ENCODE results near the gene KLHL29. TPM values are rescaled to one million over a fixed set of nuclear protein-coding genes. Genes with fewer than 3 reads are reported as not detected.

KLHL29 gene
- total and polyA plus RNA-seq, 7 experiments from 2014 or later = 0.59 to 6.5 (median 5.6) TPM

GRCh38 chr2:23599006-23599405 is 214.0 kb downstream of the KLHL29 start:
- ATAC-seq = no peak
- H3K36me3 ChIP-seq (ENCODE audit: control insufficient read depth in 2 of 3, insufficient read depth in 3 of 3, low read length in 3 of 3) = no peaks in the 10 kb centered on the region
- no peaks in the 10 kb centered on the region for H3K27me3 ChIP-seq (ENCODE audit: control insufficient read depth in 2 of 2, insufficient read depth in 2 of 2, low read length in 2 of 2)
- no peak for DNase-seq
- H3K4me1 ChIP-seq (ENCODE audit: control insufficient read depth in 2 of 2, insufficient read depth in 2 of 2, low read length in 2 of 2) = no peaks in the 10 kb centered on the region
- intact Hi-C loops (cut with micrococcal nuclease) = no loop called here
- H3K4me1 Mint-ChIP-seq = no peaks in the 10 kb centered on the region
- H3K4me3 Mint-ChIP-seq = no peak overlapping the region
- H3K9me3 Mint-ChIP-seq = peaks cover 0 to 4% (median 0%) of the 10 kb centered on the region in 11 donors
- no peak overlapping the region for H3K27ac ChIP-seq (ENCODE audit: low read depth, low read length)
- CTCF ChIA-PET = no interaction called here
- no peaks in the 10 kb centered on the region for H3K9me3 ChIP-seq (ENCODE audit: control insufficient read depth in 2 of 3, low read length in 3 of 3)
- H3K27ac Mint-ChIP-seq = no peak overlapping the region
- H3K4me3 ChIP-seq (ENCODE audit: low read length) = no peak overlapping the region
- peaks cover 0 to 4% (median 0%) of the 10 kb centered on the region in 5 donors for H3K27me3 Mint-ChIP-seq
- H3K36me3 Mint-ChIP-seq = peaks cover 0 to 6% (median 0%) of the 10 kb centered on the region in 5 donors
- POLR2A ChIA-PET = no interaction called here

DNA sequence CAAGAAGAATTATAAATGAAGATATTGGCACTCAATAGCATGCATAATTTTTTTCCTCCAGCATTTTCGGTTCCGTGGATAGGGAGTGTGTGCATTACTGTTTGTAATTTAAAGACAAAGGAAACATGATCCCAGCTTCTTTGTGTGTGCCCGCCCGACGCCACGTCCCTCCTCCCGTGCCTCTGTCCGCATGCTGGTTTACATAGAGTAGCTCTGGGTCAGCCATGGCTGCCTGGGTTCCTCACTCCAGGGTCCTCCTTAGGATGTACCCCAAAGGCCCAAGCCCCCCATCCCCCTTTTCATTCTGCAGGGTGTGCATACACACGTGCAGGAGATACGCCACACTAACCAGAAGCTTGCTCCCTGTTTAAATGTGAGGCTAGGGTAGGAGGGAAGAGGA is 214.7 kb downstream of the KLHL29 start:
- Mint-ChIP-seq H3K4me1 (no peaks in the 10 kb centered on the region), H3K27ac (no peak overlapping the region), H3K36me3 (peaks cover 0 to 9% (median 0%) of the 10 kb centered on the region in 5 donors), H3K27me3 (peaks cover 0 to 4% (median 0%) of the 10 kb centered on the region in 5 donors), H3K9me3 (peaks cover 0 to 4% (median 0%) of the 10 kb centered on the region in 11 donors), H3K4me3 (no peak overlapping the region)
- no peak overlapping the region for H3K4me3 ChIP-seq (ENCODE audit: low read length)
- no peaks in the 10 kb centered on the region for H3K27me3 ChIP-seq (ENCODE audit: control insufficient read depth in 2 of 2, insufficient read depth in 2 of 2, low read length in 2 of 2)
- H3K27ac ChIP-seq (ENCODE audit: low read depth, low read length) = no peak overlapping the region
- no peak for DNase-seq
- ATAC-seq = no peak
- H3K4me1 ChIP-seq (ENCODE audit: control insufficient read depth in 2 of 2, insufficient read depth in 2 of 2, low read length in 2 of 2) = no peaks in the 10 kb centered on the region
- no peaks in the 10 kb centered on the region for H3K9me3 ChIP-seq (ENCODE audit: control insufficient read depth in 2 of 3, low read length in 3 of 3)
- no peaks in the 10 kb centered on the region for H3K36me3 ChIP-seq (ENCODE audit: control insufficient read depth in 2 of 3, insufficient read depth in 3 of 3, low read length in 3 of 3)
- CTCF ChIA-PET = no interaction called here
- POLR2A ChIA-PET = no interaction called here
- intact Hi-C loops (cut with micrococcal nuclease) = no loop called here

- no peak overlapping the region for H3K4me3 ChIP-seq (ENCODE audit: low read length)
- Mint-ChIP-seq H3K36me3 (peaks cover 0 to 11% (median 2%) of the 10 kb centered on the region in 5 donors), H3K9me3 (peaks cover 0 to 4% (median 2%) of the 10 kb centered on the region in 11 donors), H3K4me1 (no peaks in the 10 kb centered on the region), H3K4me3 (no peak overlapping the region), H3K27ac (no peak overlapping the region), H3K27me3 (peaks cover 0 to under 1% (median 0%) of the 10 kb centered on the region in 5 donors)
- H3K27ac ChIP-seq (ENCODE audit: low read depth, low read length) = no peak overlapping the region
- intact Hi-C loops (cut with micrococcal nuclease) = no loop called here
- no peaks in the 10 kb centered on the region for H3K36me3 ChIP-seq (ENCODE audit: control insufficient read depth in 2 of 3, insufficient read depth in 3 of 3, low read length in 3 of 3)
- CTCF ChIA-PET = no interaction called here
- POLR2A ChIA-PET = no interaction called here
- no peaks in the 10 kb centered on the region for H3K27me3 ChIP-seq (ENCODE audit: control insufficient read depth in 2 of 2, insufficient read depth in 2 of 2, low read length in 2 of 2)
- no peaks in the 10 kb centered on the region for H3K4me1 ChIP-seq (ENCODE audit: control insufficient read depth in 2 of 2, insufficient read depth in 2 of 2, low read length in 2 of 2)
- H3K9me3 ChIP-seq (ENCODE audit: control insufficient read depth in 2 of 3, low read length in 3 of 3) = no peaks in the 10 kb centered on the region
- DNase-seq (no peak), ATAC-seq (no peak)
These were observed 215.4 kb downstream of the KLHL29 start for GRCh38 chr2:23600346-23600745.

GRCh38 chr2:23601301-23601965 is 216.5 kb downstream of the KLHL29 start:
- Histone ChIP-seq H3K36me3 (ENCODE audit: control insufficient read depth in 2 of 3, insufficient read depth in 3 of 3, low read length in 3 of 3) (no peaks in the 10 kb centered on the region), H3K4me3 (ENCODE audit: low read length) (no peak overlapping the region), H3K4me1 (ENCODE audit: control insufficient read depth in 2 of 2, insufficient read depth in 2 of 2, low read length in 2 of 2) (no peaks in the 10 kb centered on the region), H3K9me3 (ENCODE audit: control insufficient read depth in 2 of 3, low read length in 3 of 3) (peaks cover 0 to under 1% (median 0%) of the 10 kb centered on the region in 3 experiments), H3K27ac (ENCODE audit: low read depth, low read length) (no peak overlapping the region), H3K27me3 (ENCODE audit: control insufficient read depth in 2 of 2, insufficient read depth in 2 of 2, low read length in 2 of 2) (no peaks in the 10 kb centered on the region)
- no peaks in the 10 kb centered on the region for H3K4me1 Mint-ChIP-seq
- no peaks in the 10 kb centered on the region for H3K27me3 Mint-ChIP-seq
- ChIA-PET CTCF (no interaction called here), POLR2A (no interaction called here)
- H3K9me3 Mint-ChIP-seq = peaks cover 0 to 14% (median 7%) of the 10 kb centered on the region in 11 donors
- DNase-seq (no peak), ATAC-seq (no peak)
- no peak overlapping the region for H3K4me3 Mint-ChIP-seq
- no peak overlapping the region for H3K27ac Mint-ChIP-seq
- intact Hi-C loops (cut with micrococcal nuclease) = no loop called here
- peaks cover 0 to 20% (median 10%) of the 10 kb centered on the region in 5 donors for H3K36me3 Mint-ChIP-seq

GRCh38 chr2:23602116-23602515 is 217.1 kb downstream of the KLHL29 start:
- Mint-ChIP-seq H3K4me1 (no peaks in the 10 kb centered on the region), H3K36me3 (peaks cover 0 to 25% (median 11%) of the 10 kb centered on the region in 5 donors), H3K27ac (no peak overlapping the region), H3K27me3 (no peaks in the 10 kb centered on the region), H3K4me3 (no peak overlapping the region), H3K9me3 (peaks cover 0 to 21% (median 10%) of the 10 kb centered on the region in 11 donors)
- DNase-seq (no peak), ATAC-seq (no peak)
- Histone ChIP-seq H3K36me3 (ENCODE audit: control insufficient read depth in 2 of 3, insufficient read depth in 3 of 3, low read length in 3 of 3) (no peaks in the 10 kb centered on the region), H3K9me3 (ENCODE audit: control insufficient read depth in 2 of 3, low read length in 3 of 3) (peaks cover 0 to 7% (median 0%) of the 10 kb centered on the region in 3 experiments), H3K27me3 (ENCODE audit: control insufficient read depth in 2 of 2, insufficient read depth in 2 of 2, low read length in 2 of 2) (no peaks in the 10 kb centered on the region), H3K27ac (ENCODE audit: low read depth, low read length) (no peak overlapping the region), H3K4me3 (ENCODE audit: low read length) (no peak overlapping the region), H3K4me1 (ENCODE audit: control insufficient read depth in 2 of 2, insufficient read depth in 2 of 2, low read length in 2 of 2) (no peaks in the 10 kb centered on the region)
- intact Hi-C loops (cut with micrococcal nuclease) = no loop called here
- CTCF ChIA-PET = no interaction called here
- POLR2A ChIA-PET = no interaction called here

GRCh38 chr2:23603156-23603555 is 218.2 kb downstream of the KLHL29 start:
- CTCF ChIA-PET = no interaction called here

DNA sequence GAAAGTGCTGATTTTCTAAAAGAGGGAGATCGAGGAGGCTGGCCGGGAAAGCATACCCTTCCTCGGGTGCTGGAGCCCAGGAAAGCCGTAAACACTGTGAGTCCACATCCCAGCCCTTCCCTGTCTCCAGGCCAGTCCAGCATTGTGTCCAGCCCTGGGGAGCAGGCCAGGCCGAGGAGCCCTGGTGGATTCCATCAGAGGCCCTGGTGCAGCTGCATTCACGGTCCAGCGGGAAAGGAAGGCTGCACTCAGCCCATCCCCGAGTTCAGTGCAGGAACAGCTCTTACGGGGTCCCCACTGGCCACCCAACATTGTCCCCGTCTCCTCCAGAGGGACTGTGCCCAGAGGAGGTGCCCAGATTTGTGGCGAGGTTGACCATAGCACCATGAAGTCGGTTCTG is 218.6 kb downstream of the KLHL29 start:
- no peak for DNase-seq
- no peaks in the 10 kb centered on the region for H3K27me3 Mint-ChIP-seq
- peaks cover 0 to 29% (median 11%) of the 10 kb centered on the region in 5 donors for H3K36me3 Mint-ChIP-seq
- Histone ChIP-seq H3K27me3 (ENCODE audit: control insufficient read depth in 2 of 2, insufficient read depth in 2 of 2, low read length in 2 of 2) (no peaks in the 10 kb centered on the region), H3K4me3 (ENCODE audit: low read length) (no peak overlapping the region), H3K27ac (ENCODE audit: low read depth, low read length) (no peak overlapping the region), H3K36me3 (ENCODE audit: control insufficient read depth in 2 of 3, insufficient read depth in 3 of 3, low read length in 3 of 3) (no peaks in the 10 kb centered on the region), H3K4me1 (ENCODE audit: control insufficient read depth in 2 of 2, insufficient read depth in 2 of 2, low read length in 2 of 2) (no peaks in the 10 kb centered on the region), H3K9me3 (ENCODE audit: control insufficient read depth in 2 of 3, low read length in 3 of 3) (peaks cover 0 to 8% (median 0%) of the 10 kb centered on the region in 3 experiments)
- no peaks in the 10 kb centered on the region for H3K4me1 Mint-ChIP-seq
- H3K9me3 Mint-ChIP-seq = peaks cover 0 to 28% (median 10%) of the 10 kb centered on the region in 11 donors
- intact Hi-C loops (cut with micrococcal nuclease) = no loop called here
- no peak overlapping the region for H3K27ac Mint-ChIP-seq
- no peak overlapping the region for H3K4me3 Mint-ChIP-seq
- CTCF ChIA-PET = no interaction called here
- ATAC-seq = no peak
- POLR2A ChIA-PET = no interaction called here

More at GRCh38 chr2:23603156-23603555, 218.2 kb downstream of the KLHL29 start:
- Mint-ChIP-seq H3K27me3 (no peaks in the 10 kb centered on the region), H3K9me3 (peaks cover 0 to 28% (median 10%) of the 10 kb centered on the region in 11 donors), H3K4me1 (no peaks in the 10 kb centered on the region), H3K27ac (no peak overlapping the region), H3K36me3 (peaks cover 0 to 27% (median 11%) of the 10 kb centered on the region in 5 donors), H3K4me3 (no peak overlapping the region)
- Histone ChIP-seq H3K9me3 (ENCODE audit: control insufficient read depth in 2 of 3, low read length in 3 of 3) (peaks cover 0 to 8% (median 0%) of the 10 kb centered on the region in 3 experiments), H3K4me1 (ENCODE audit: control insufficient read depth in 2 of 2, insufficient read depth in 2 of 2, low read length in 2 of 2) (no peaks in the 10 kb centered on the region), H3K36me3 (ENCODE audit: control insufficient read depth in 2 of 3, insufficient read depth in 3 of 3, low read length in 3 of 3) (no peaks in the 10 kb centered on the region), H3K27me3 (ENCODE audit: control insufficient read depth in 2 of 2, insufficient read depth in 2 of 2, low read length in 2 of 2) (no peaks in the 10 kb centered on the region), H3K27ac (ENCODE audit: low read depth, low read length) (no peak overlapping the region), H3K4me3 (ENCODE audit: low read length) (no peak overlapping the region)
- intact Hi-C loops (cut with micrococcal nuclease) = no loop called here
- no peak for DNase-seq
- POLR2A ChIA-PET = no interaction called here
- ATAC-seq = no peak

Measured in naive thymus-derived CD4-positive, alpha-beta T cell (primary cell).